AG04450 (cell line): Measurements from ENCODE around the gene CELA2A. TPM values are rescaled to one million over a fixed set of nuclear protein-coding genes. Genes with fewer than 3 reads are reported as not detected.
"Not testable (repeated sequence)": the region's sequence is repeated elsewhere in the genome, so short reads cannot be mapped to it uniquely, and the experiment has no call there.

Experiments
- CTCF ChIA-PET: fragments of 300-600, 350-600 bp; formaldehyde crosslinking; extraction: SDS; loops from one replicate; lab custom pipeline; 2022; ENCODE audit warnings: antibody characterized with exemption, inconsistent platforms; lab: Charles Lee
- POLR2A ChIA-PET: fragments of 350-600 bp; formaldehyde crosslinking; extraction: SDS; loops from one replicate; lab custom pipeline; 2021; ENCODE audit warnings: antibody characterized with exemption, inconsistent platforms; lab: Yijun Ruan, JAX
- DNase-seq: peaks from one replicate; pipeline ENCODE4 v3.0.0-alpha.2; 2011; ENCODE audit warnings: low read depth, low spot score
- H3K27ac ChIP-seq: one replicate; pipeline ENCODE4 v1.5.1; 2012; ENCODE audit warnings: low read depth, low read length, control low read depth
- H3K27me3 ChIP-seq: one replicate; pipeline ENCODE4 v1.6.0; 2012; ENCODE audit warnings: low read length; ENCODE audit not compliant: control insufficient read depth, insufficient read depth
- H3K4me3 ChIP-seq: 2 replicates; pipeline ENCODE4 v1.5.1; 2011; ENCODE audit warnings: mild to moderate bottlenecking, low read depth, low read length, control low read depth
- H3K9me3 ChIP-seq: 2 replicates; pipeline ENCODE4 v1.5.1; 2012; ENCODE audit warnings: low read length; ENCODE audit not compliant: control insufficient read depth, insufficient read depth
- CTCF ChIP-seq: IDR thresholded peaks from 2 replicates; pipeline ENCODE4 v1.5.1; 2011; ENCODE audit warnings: low read depth, low read length, control low read depth, inconsistent platforms
- polyA plus RNA-seq: library from polyadenylated mRNA; depleted of rRNA; stranded (reverse); fragments of >200 nt; gene quantifications from 2 replicates; pipeline ENCODE4 v1.2.3, GENCODE V29; 2011

Gene CELA2A
- polyA plus RNA-seq, 1 experiment, result not detected

GRCh38 chr1:15465674-15466073 is 9.1 kb downstream of the CELA2A start:
- Histone ChIP-seq H3K27ac (no peak overlapping the region), H3K4me3 (no peak overlapping the region), H3K9me3 (no peaks in the 10 kb centered on the region; the same call in 1 of the 2 replicates), H3K27me3 (peaks cover 3% of the 10 kb centered on the region)
- POLR2A ChIA-PET, result no interaction called here
- no peak for DNase-seq
- no peak for TF ChIP-seq CTCF
- CTCF ChIA-PET, result interaction anchor here (1.3 kb wide), 1 partner anchor 160 kb away, joined by 8 read pairs; no protein-coding TSS in a partner anchor

- H3K4me3 ChIP-seq, POLR2A ChIA-PET, H3K27ac ChIP-seq, DNase-seq, H3K27me3 ChIP-seq, H3K9me3 ChIP-seq: not testable (repeated sequence)
- CTCF ChIA-PET, result interaction anchor here (1.0 kb wide), 1 partner anchor 144 kb away, joined by 3 read pairs; no protein-coding TSS in a partner anchor
Measured at GRCh38 chr1:15466955-15467625, 10.6 kb downstream of the CELA2A start.

DNA sequence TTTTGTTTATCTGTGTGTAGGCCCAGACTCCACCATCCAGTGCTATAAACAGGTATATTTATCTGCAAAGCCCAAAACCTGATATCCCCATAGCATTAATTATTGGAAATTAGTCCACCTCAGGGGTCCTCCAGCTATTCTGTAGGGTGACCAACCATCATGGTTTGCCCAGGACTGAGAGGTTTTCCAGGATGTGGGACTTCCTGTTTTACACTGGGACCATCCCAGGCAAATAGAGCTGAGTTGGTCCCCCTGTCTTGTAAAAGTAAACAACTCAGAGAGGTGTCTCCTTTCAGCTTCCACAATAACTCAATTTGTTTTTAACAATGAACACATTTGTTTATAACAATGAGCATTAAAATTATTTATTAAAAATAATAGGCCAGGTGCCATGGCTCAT is 11.6 kb downstream of the CELA2A start:
- no peak for TF ChIP-seq CTCF
- no peaks in the 10 kb centered on the region; the same call in 1 of the 2 replicates for H3K9me3 ChIP-seq
- no peak for DNase-seq
- CTCF ChIA-PET, result no interaction called here
- no peak overlapping the region for H3K4me3 ChIP-seq
- POLR2A ChIA-PET, result no interaction called here
- H3K27me3 ChIP-seq, result peaks cover 3% of the 10 kb centered on the region
- H3K27ac ChIP-seq, result no peak overlapping the region

GRCh38 chr1:15469361-15469760 is 12.8 kb downstream of the CELA2A start:
- Histone ChIP-seq H3K9me3 (no peaks in the 10 kb centered on the region; the same call in 1 of the 2 replicates), H3K27me3 (peaks cover 3% of the 10 kb centered on the region), H3K4me3 (no peak overlapping the region), H3K27ac (no peak overlapping the region)
- no peak for TF ChIP-seq CTCF
- no peak for DNase-seq
- ChIA-PET CTCF (no interaction called here), POLR2A (no interaction called here)

DNA sequence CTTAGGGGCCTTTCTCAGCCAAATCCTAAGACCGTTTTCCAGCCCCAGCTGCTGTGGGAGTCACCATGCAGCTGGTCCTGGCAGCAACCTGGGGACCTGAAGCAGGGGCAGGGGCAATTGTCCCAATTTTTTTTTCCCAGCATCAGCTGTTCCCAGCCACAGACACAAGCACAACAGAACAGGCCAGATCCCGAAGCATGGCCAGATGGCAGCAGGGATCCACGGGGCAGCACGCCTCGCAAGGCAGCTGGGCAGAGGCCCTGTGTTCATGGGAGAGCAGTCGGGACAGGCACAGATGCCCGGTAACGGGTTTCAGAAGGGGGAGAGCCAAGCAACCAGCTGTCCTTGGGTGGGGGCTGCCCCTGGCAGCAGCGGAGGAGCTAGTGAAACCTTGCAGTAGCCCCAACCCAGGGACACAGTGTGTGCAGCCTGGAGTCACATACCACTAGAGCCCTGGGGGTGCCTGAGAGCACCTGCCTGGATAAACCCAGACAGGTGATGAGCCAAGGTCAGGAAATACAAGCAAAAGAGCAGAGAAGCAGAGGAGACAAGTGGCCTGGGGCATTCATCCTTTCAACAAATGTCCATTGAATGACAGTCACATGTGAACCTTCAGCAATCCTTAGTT is 13.4 kb downstream of the CELA2A start:
- H3K4me3 ChIP-seq, H3K9me3 ChIP-seq, H3K27me3 ChIP-seq, CTCF ChIA-PET, POLR2A ChIA-PET, DNase-seq, H3K27ac ChIP-seq: not testable (repeated sequence)

GRCh38 chr1:15471067-15471466 is 14.5 kb downstream of the CELA2A start:
- H3K27me3 ChIP-seq, CTCF ChIA-PET: not testable (repeated sequence)

GRCh38 chr1:15471723-15472122 is 15.2 kb downstream of the CELA2A start:
- H3K9me3 ChIP-seq, H3K27ac ChIP-seq, CTCF ChIA-PET: not testable (repeated sequence)

More at GRCh38 chr1:15471067-15471466, 14.5 kb downstream of the CELA2A start:
- H3K9me3 ChIP-seq, H3K27ac ChIP-seq, H3K4me3 ChIP-seq, POLR2A ChIA-PET, DNase-seq: not testable (repeated sequence)

More at GRCh38 chr1:15471723-15472122, 15.2 kb downstream of the CELA2A start:
- DNase-seq, H3K27me3 ChIP-seq, H3K4me3 ChIP-seq: not testable (repeated sequence)
- POLR2A ChIA-PET, result interaction anchor here (0.6 kb wide), 1 partner anchor 137 kb away, joined by 7 read pairs; no protein-coding TSS in a partner anchor
